Colonic mucosa (tissue), 4 donors: ENCODE data around the gene ST3GAL5. TPM values are rescaled to one million over a fixed set of nuclear protein-coding genes. Genes with fewer than 3 reads are reported as not detected.
"Not testable (repeated sequence)": the region's sequence is repeated elsewhere in the genome, so short reads cannot be mapped to it uniquely, and the experiment has no call there.

Experiments
- DNase-seq: peaks from one replicate; pipeline ENCODE4 v3.0.0-alpha.2; 2020
- H3K27ac ChIP-seq: fragments of 200-600 bp; one replicate; pipeline ENCODE4 v1.8.0; 2021
- H3K27me3 ChIP-seq: fragments of 200-600 bp; one replicate; pipeline ENCODE4 v1.8.0; 2021
- H3K36me3 ChIP-seq: fragments of 200-600 bp; one replicate; pipeline ENCODE4 v1.8.0; 2021
- H3K4me1 ChIP-seq: fragments of 200-600 bp; one replicate; pipeline ENCODE4 v1.8.0; 2021; ENCODE audit warnings: mild to moderate bottlenecking
- H3K4me3 ChIP-seq: fragments of 200-600 bp; one replicate; pipeline ENCODE4 v1.8.0; 2021
- H3K9ac ChIP-seq, 2 donors: one replicate each; pipeline ENCODE4 v1.7.0; 2013; ENCODE audit warnings: control low read depth in 2 of 2, low read depth in 2 of 2, low read length in 2 of 2
- H3K9me3 ChIP-seq: fragments of 200-600 bp; one replicate; pipeline ENCODE4 v1.8.0; 2021
- intact Hi-C: fragments of 100-400 bp; cut with DNase I; formaldehyde crosslinking; loops from one replicate; pipeline ENCODE4 v1.14.1; 2022
- total RNA-seq, 2 donors: library from RNA; stranded (reverse); fragmentation: NEBNext Ultra II Directional in 1 of 2; extraction: Animal tissue kit (Norgen Biotek cat#: 25700) in 1 of 2; gene quantifications; one replicate each; pipeline ENCODE4 v1.2.1, GENCODE V29; 2021
- TF ChIP-seq, protein P1 (sequence below): fragments of 200-600 bp; IDR thresholded peaks from one replicate; pipeline ENCODE4 v1.8.0; 2022; ENCODE audit warnings: antibody characterized with exemption, mild to moderate bottlenecking
- donor health status: healthy.
- donor health status: DM: no; HTN: no; CAD: no.
- donor health status: DM: no; HTN: no; CAD: no.

ST3GAL5 gene
- total RNA-seq, 2 donors from 2014 or later, result 2.6 to 3.5 TPM

DNA sequence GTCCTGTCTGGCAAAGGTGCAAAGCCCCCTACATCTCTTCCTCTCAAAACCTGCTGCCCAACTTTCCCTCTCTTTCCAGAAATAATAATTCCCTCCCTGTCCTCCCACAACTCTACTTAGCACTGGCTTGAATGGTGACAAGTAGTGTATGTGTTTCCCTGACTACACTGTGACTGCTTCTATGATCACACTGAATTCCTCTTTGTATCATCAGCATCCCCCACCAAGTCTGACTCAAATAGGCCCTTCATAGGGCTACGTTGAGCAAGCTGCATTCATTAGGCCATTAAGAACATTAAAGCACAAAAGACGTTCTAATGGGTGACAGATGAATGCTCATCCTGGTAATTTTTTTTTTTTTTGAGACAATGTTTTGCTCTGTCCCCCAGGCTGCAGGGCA is 13.7 kb upstream of the ST3GAL5 start:
- no peak overlapping the region for H3K27ac ChIP-seq
- TF ChIP-seq, protein P1, sequence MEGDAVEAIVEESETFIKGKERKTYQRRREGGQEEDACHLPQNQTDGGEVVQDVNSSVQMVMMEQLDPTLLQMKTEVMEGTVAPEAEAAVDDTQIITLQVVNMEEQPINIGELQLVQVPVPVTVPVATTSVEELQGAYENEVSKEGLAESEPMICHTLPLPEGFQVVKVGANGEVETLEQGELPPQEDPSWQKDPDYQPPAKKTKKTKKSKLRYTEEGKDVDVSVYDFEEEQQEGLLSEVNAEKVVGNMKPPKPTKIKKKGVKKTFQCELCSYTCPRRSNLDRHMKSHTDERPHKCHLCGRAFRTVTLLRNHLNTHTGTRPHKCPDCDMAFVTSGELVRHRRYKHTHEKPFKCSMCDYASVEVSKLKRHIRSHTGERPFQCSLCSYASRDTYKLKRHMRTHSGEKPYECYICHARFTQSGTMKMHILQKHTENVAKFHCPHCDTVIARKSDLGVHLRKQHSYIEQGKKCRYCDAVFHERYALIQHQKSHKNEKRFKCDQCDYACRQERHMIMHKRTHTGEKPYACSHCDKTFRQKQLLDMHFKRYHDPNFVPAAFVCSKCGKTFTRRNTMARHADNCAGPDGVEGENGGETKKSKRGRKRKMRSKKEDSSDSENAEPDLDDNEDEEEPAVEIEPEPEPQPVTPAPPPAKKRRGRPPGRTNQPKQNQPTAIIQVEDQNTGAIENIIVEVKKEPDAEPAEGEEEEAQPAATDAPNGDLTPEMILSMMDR, result no peak
- intact Hi-C loops, result no loop called here

DNA sequence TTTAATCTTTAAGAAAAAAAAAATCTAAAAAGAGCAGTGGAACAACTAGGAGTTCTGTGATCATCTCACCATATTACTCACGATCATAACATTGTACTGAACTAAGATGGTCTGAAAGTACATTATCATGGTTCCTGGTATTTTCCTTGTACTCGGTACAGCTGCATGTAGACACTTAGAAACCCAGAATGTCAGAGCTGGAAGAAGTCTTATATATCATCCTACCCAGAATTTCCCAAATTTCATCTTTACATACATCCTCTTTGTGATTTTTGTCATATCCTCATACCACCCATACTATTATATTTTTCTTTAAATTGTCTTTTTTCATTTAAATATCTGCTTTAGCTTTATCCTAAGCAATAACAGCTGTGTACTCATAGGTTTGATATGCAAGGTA is 12.4 kb upstream of the ST3GAL5 start:
- Histone ChIP-seq H3K27ac (no peak overlapping the region), H3K4me1 (no peaks in the 10 kb centered on the region), H3K4me3 (no peak overlapping the region), H3K27me3 (no peaks in the 10 kb centered on the region), H3K9ac (no peak overlapping the region), H3K36me3 (no peaks in the 10 kb centered on the region), H3K9me3 (no peaks in the 10 kb centered on the region)
- TF ChIP-seq, protein P1, result no peak
- intact Hi-C loops, result no loop called here
- DNase-seq, result no peak

More for the DNA sequence above, 13.7 kb upstream of the ST3GAL5 start:
- no peak overlapping the region for H3K4me3 ChIP-seq
- no peaks in the 10 kb centered on the region for H3K36me3 ChIP-seq
- DNase-seq, result no peak
- no peaks in the 10 kb centered on the region for H3K9me3 ChIP-seq
- H3K4me1 ChIP-seq, result no peaks in the 10 kb centered on the region
- no peaks in the 10 kb centered on the region for H3K27me3 ChIP-seq
- no peak overlapping the region for H3K9ac ChIP-seq

DNA sequence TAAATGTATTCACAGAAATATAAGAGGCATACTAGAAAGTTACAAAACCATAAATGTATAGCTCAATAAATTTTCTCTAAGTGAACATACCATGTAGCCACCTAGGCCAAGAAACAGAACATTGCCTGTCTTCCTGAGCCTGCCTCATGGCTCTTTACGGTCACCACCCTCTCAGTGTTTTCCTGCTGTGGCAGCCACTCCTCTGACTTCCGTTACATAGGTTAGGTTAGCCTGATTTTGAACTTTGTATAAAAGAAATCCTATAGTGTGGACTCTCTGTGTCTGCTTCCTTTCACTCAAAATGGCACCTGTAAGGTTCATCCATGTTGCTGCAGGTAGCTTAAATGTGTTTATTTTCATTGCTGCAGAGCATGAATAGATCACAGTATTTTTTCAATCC is 11.6 kb upstream of the ST3GAL5 start:
- Histone ChIP-seq H3K4me1 (no peaks in the 10 kb centered on the region), H3K36me3 (no peaks in the 10 kb centered on the region), H3K9ac (no peak overlapping the region), H3K27ac (no peak overlapping the region), H3K9me3 (no peaks in the 10 kb centered on the region), H3K27me3 (no peaks in the 10 kb centered on the region), H3K4me3 (no peak overlapping the region)
- no peak for DNase-seq
- intact Hi-C loops, result no loop called here
- TF ChIP-seq, protein P1, result no peak

DNA sequence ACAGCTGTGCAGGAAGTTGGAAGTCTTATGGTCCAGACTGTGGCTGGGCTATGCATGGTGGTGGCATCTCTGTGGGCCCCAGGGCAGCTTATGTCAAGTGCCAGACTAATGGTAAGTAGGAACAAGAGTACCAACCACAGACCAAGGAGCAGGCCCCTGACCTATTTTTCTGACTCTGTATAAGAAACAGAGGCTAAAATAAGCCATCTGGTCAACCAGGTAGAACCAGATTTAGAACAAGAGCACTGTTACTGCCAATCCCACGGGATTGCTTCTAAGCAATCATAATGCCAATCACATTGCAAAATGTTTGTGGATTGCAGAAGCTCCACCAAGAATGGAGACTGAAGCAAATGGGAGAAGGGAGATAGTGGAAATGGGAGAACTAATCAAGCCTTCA is 11.1 kb upstream of the ST3GAL5 start:
- Histone ChIP-seq H3K27ac (no peak overlapping the region), H3K4me1 (no peaks in the 10 kb centered on the region), H3K36me3 (no peaks in the 10 kb centered on the region), H3K4me3 (no peak overlapping the region), H3K27me3 (no peaks in the 10 kb centered on the region), H3K9ac (no peak overlapping the region), H3K9me3 (no peaks in the 10 kb centered on the region)
- TF ChIP-seq, protein P1, result no peak
- intact Hi-C loops, result no loop called here
- DNase-seq, result no peak

DNA sequence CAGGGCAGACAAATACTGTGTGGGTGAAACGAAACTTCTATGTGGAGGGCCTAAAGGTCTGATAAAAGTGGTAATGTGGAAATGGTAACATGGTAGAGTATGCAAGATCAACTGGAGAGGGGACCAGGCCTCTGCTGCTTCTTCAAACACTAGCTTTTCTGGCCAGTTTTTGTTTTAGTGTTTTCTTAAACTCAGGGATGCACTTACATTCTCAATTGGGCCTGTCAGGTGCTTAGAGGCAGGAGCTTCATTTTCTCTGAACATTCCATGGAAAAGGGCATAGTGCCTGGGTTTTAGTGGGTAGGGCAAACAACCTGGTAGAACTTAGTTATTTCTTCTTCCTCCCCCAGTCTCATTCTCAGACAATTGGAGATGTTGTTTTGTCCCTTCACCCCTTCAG is 10.5 kb upstream of the ST3GAL5 start:
- Histone ChIP-seq H3K4me3 (no peak overlapping the region), H3K36me3 (no peaks in the 10 kb centered on the region), H3K27ac (no peak overlapping the region), H3K9ac (no peak overlapping the region), H3K4me1 (no peaks in the 10 kb centered on the region), H3K27me3 (no peaks in the 10 kb centered on the region), H3K9me3 (no peaks in the 10 kb centered on the region)
- no peak for DNase-seq
- intact Hi-C loops, result no loop called here
- TF ChIP-seq, protein P1, result no peak

DNA sequence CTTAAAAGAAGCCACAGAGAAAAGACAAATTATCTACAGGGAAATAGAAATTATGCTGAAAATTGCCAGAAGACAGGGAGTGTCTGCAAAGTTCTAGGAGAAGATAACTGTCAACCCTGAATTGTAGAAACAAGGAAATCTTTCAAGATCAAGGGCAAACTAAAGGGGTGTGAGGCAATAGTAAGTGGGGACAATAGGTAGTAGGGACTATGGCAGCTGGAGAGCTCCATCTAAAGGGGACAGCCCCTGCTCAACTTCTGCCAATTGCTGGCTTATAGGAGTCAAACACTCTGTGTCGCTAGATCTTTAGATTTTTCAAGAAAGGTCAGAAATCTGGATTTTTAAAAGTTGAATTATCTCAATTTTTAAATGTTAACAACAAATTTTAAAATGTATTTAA is 10.1 kb upstream of the ST3GAL5 start:
- Histone ChIP-seq H3K27me3 (no peaks in the 10 kb centered on the region), H3K36me3 (no peaks in the 10 kb centered on the region), H3K9me3 (no peaks in the 10 kb centered on the region), H3K27ac (no peak overlapping the region), H3K9ac (no peak overlapping the region), H3K4me1 (no peaks in the 10 kb centered on the region), H3K4me3 (no peak overlapping the region)
- TF ChIP-seq, protein P1, result no peak
- no peak for DNase-seq
- intact Hi-C loops, result no loop called here

DNA sequence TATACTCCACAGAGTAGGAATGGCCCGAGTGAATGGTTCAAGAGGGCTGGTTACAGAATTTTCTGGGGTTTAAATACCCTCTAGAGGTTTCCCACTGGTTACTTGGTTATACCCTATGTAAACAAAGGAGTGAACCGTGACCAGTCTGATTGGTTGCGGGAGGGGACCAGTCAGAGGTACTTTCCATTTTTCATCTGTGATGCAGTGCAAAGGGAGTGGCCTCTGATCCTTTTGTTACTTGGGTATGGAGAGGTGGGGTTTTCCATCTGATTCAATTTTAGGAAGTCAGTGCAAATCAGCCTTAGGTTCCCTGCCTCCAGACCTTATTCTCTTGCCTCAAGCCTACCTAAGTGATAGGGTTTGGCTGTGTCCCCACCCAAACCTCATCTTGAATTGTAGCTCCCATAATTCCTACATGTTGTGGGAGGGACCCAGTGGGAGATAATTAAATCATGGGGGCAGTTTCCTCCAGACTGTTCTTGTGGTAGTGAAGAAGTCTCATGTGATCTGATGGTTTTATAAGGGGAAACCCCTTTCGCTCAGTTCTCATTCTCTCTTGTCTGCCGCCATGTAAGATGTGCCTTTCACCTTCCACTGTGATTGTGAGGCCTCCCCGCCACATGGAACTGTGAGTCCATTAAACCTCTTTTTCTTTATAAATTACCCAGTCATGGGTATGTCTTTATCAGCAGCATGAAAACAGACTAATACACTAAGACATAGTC is 5.9 kb upstream of the ST3GAL5 start:
- H3K36me3 ChIP-seq, H3K27ac ChIP-seq, DNase-seq, H3K9me3 ChIP-seq, H3K4me3 ChIP-seq, intact Hi-C loops, H3K9ac ChIP-seq, H3K27me3 ChIP-seq, H3K4me1 ChIP-seq: not testable (repeated sequence)
